ENCODE measurements around the gene SLC2A10.

Gene SLC2A10

GRCh38 chr20:46721476-46721875 lies 12.0 kb downstream of the SLC2A10 start:
- Histone ChIP-seq H3K4me1 (ENCODE audit: control insufficient read depth, insufficient read depth, low read length) (no peaks in the 10 kb centered on the region), H3K9ac (ENCODE audit: low read length) (no peak overlapping the region), H3K36me3 (ENCODE audit: control insufficient read depth, insufficient read depth, low read length, severe bottlenecking) (peaks cover 48% of the 10 kb centered on the region), H3K9me3 (ENCODE audit: control insufficient read depth, low read length) (peaks cover 9% of the 10 kb centered on the region), H3K27me3 (replicated peaks; ENCODE audit: control insufficient read depth, insufficient read depth, low read length) (no peaks in the 10 kb centered on the region), H3K4me3 (ENCODE audit: low read length) (no peak overlapping the region)
- DNase-seq (ENCODE audit: low read depth), result no peak

- H3K27me3 ChIP-seq (replicated peaks; ENCODE audit: control insufficient read depth, insufficient read depth, low read length), result no peaks in the 10 kb centered on the region
- H3K36me3 ChIP-seq (ENCODE audit: control insufficient read depth, insufficient read depth, low read length, severe bottlenecking), result peaks cover 55% of the 10 kb centered on the region
- no peak for DNase-seq (ENCODE audit: low read depth)
- no peak overlapping the region for H3K4me3 ChIP-seq (ENCODE audit: low read length)
- H3K9me3 ChIP-seq (ENCODE audit: control insufficient read depth, low read length), result peaks cover 9% of the 10 kb centered on the region
- no peaks in the 10 kb centered on the region for H3K4me1 ChIP-seq (ENCODE audit: control insufficient read depth, insufficient read depth, low read length)
- no peak overlapping the region for H3K9ac ChIP-seq (ENCODE audit: low read length)
These were observed 13.0 kb downstream of the SLC2A10 start for GRCh38 chr20:46722450-46722849.

GRCh38 chr20:46723039-46723438 lies 13.6 kb downstream of the SLC2A10 start:
- no peak overlapping the region for H3K4me3 ChIP-seq (ENCODE audit: low read length)
- peaks cover 9% of the 10 kb centered on the region for H3K9me3 ChIP-seq (ENCODE audit: control insufficient read depth, low read length)
- peaks cover 61% of the 10 kb centered on the region for H3K36me3 ChIP-seq (ENCODE audit: control insufficient read depth, insufficient read depth, low read length, severe bottlenecking)
- no peak overlapping the region for H3K9ac ChIP-seq (ENCODE audit: low read length)
- no peak for DNase-seq (ENCODE audit: low read depth)
- H3K27me3 ChIP-seq (replicated peaks; ENCODE audit: control insufficient read depth, insufficient read depth, low read length), result no peaks in the 10 kb centered on the region
- no peaks in the 10 kb centered on the region for H3K4me1 ChIP-seq (ENCODE audit: control insufficient read depth, insufficient read depth, low read length)

- Histone ChIP-seq H3K9ac (ENCODE audit: low read length) (no peak overlapping the region), H3K36me3 (ENCODE audit: control insufficient read depth, insufficient read depth, low read length, severe bottlenecking) (peaks cover 70% of the 10 kb centered on the region), H3K4me3 (ENCODE audit: low read length) (no peak overlapping the region), H3K4me1 (ENCODE audit: control insufficient read depth, insufficient read depth, low read length) (no peaks in the 10 kb centered on the region), H3K27me3 (replicated peaks; ENCODE audit: control insufficient read depth, insufficient read depth, low read length) (no peaks in the 10 kb centered on the region), H3K9me3 (ENCODE audit: control insufficient read depth, low read length) (peaks cover 9% of the 10 kb centered on the region)
- no peak for DNase-seq (ENCODE audit: low read depth)
These were observed 15.0 kb downstream of the SLC2A10 start for GRCh38 chr20:46724343-46724959.

- Histone ChIP-seq H3K4me3 (ENCODE audit: low read length) (no peak overlapping the region), H3K27me3 (replicated peaks; ENCODE audit: control insufficient read depth, insufficient read depth, low read length) (no peaks in the 10 kb centered on the region), H3K9ac (ENCODE audit: low read length) (no peak overlapping the region), H3K9me3 (ENCODE audit: control insufficient read depth, low read length) (peaks cover 8% of the 10 kb centered on the region), H3K36me3 (ENCODE audit: control insufficient read depth, insufficient read depth, low read length, severe bottlenecking) (peaks cover 67% of the 10 kb centered on the region), H3K4me1 (ENCODE audit: control insufficient read depth, insufficient read depth, low read length) (no peaks in the 10 kb centered on the region)
- no peak for DNase-seq (ENCODE audit: low read depth)
These were observed 16.0 kb downstream of the SLC2A10 start for GRCh38 chr20:46725186-46726165.

- no peaks in the 10 kb centered on the region for H3K9me3 ChIP-seq (ENCODE audit: control insufficient read depth, low read length)
- no peaks in the 10 kb centered on the region for H3K27me3 ChIP-seq (replicated peaks; ENCODE audit: control insufficient read depth, insufficient read depth, low read length)
- H3K4me1 ChIP-seq (ENCODE audit: control insufficient read depth, insufficient read depth, low read length), result no peaks in the 10 kb centered on the region
- H3K4me3 ChIP-seq (ENCODE audit: low read length), result no peak overlapping the region
- DNase-seq (ENCODE audit: low read depth), result no peak
- H3K36me3 ChIP-seq (ENCODE audit: control insufficient read depth, insufficient read depth, low read length, severe bottlenecking), result peaks cover 85% of the 10 kb centered on the region
- no peak overlapping the region for H3K9ac ChIP-seq (ENCODE audit: low read length)
These were observed 22.3 kb downstream of the SLC2A10 start for GRCh38 chr20:46731770-46732169.

- Histone ChIP-seq H3K9ac (ENCODE audit: low read length) (no peak overlapping the region), H3K27me3 (replicated peaks; ENCODE audit: control insufficient read depth, insufficient read depth, low read length) (no peaks in the 10 kb centered on the region), H3K4me1 (ENCODE audit: control insufficient read depth, insufficient read depth, low read length) (no peaks in the 10 kb centered on the region), H3K36me3 (ENCODE audit: control insufficient read depth, insufficient read depth, low read length, severe bottlenecking) (peaks cover 57% of the 10 kb centered on the region), H3K9me3 (ENCODE audit: control insufficient read depth, low read length) (no peaks in the 10 kb centered on the region), H3K4me3 (ENCODE audit: low read length) (no peak overlapping the region)
- DNase-seq (ENCODE audit: low read depth), result no peak
These were observed 26.0 kb downstream of the SLC2A10 start for GRCh38 chr20:46735436-46735835.

- Histone ChIP-seq H3K36me3 (ENCODE audit: control insufficient read depth, insufficient read depth, low read length, severe bottlenecking) (peaks cover 17% of the 10 kb centered on the region), H3K4me1 (ENCODE audit: control insufficient read depth, insufficient read depth, low read length) (no peaks in the 10 kb centered on the region), H3K9me3 (ENCODE audit: control insufficient read depth, low read length) (no peaks in the 10 kb centered on the region), H3K27me3 (replicated peaks; ENCODE audit: control insufficient read depth, insufficient read depth, low read length) (no peaks in the 10 kb centered on the region), H3K4me3 (ENCODE audit: low read length) (no peak overlapping the region), H3K9ac (ENCODE audit: low read length) (no peak overlapping the region)
- no peak for DNase-seq (ENCODE audit: low read depth)
These were observed 30.2 kb downstream of the SLC2A10 start for GRCh38 chr20:46739431-46740213.

- no peak overlapping the region for H3K9ac ChIP-seq (ENCODE audit: low read length)
- H3K4me1 ChIP-seq (ENCODE audit: control insufficient read depth, insufficient read depth, low read length), result no peaks in the 10 kb centered on the region
- no peak overlapping the region for H3K4me3 ChIP-seq (ENCODE audit: low read length)
- no peak for DNase-seq (ENCODE audit: low read depth)
- H3K27me3 ChIP-seq (replicated peaks; ENCODE audit: control insufficient read depth, insufficient read depth, low read length), result no peaks in the 10 kb centered on the region
- H3K36me3 ChIP-seq (ENCODE audit: control insufficient read depth, insufficient read depth, low read length, severe bottlenecking), result peaks cover 11% of the 10 kb centered on the region
- no peaks in the 10 kb centered on the region for H3K9me3 ChIP-seq (ENCODE audit: control insufficient read depth, low read length)
These were observed 30.8 kb downstream of the SLC2A10 start for GRCh38 chr20:46740214-46740609.

- Histone ChIP-seq H3K27me3 (replicated peaks; ENCODE audit: control insufficient read depth, insufficient read depth, low read length) (no peaks in the 10 kb centered on the region), H3K4me3 (ENCODE audit: low read length) (no peak overlapping the region), H3K9ac (ENCODE audit: low read length) (no peak overlapping the region), H3K36me3 (ENCODE audit: control insufficient read depth, insufficient read depth, low read length, severe bottlenecking) (no peaks in the 10 kb centered on the region), H3K4me1 (ENCODE audit: control insufficient read depth, insufficient read depth, low read length) (peaks cover 4% of the 10 kb centered on the region), H3K9me3 (ENCODE audit: control insufficient read depth, low read length) (no peaks in the 10 kb centered on the region)
- no peak for DNase-seq (ENCODE audit: low read depth)
These were observed 32.6 kb downstream of the SLC2A10 start for GRCh38 chr20:46741924-46742668.

Data from adipocyte (in vitro differentiated cells).